ENCODE measurements around the gene ALCAM.

Gene ALCAM

GRCh38 chr3:105366326-105367062 is at the start of gene ALCAM:
TSS of gene ALCAM (plus strand) at chr3:105366909.
- peak; percentile 71 to 73 for DNase-seq (ENCODE audit: low read depth in 2 of 2)

GRCh38 chr3:105317841-105318240 is 48.9 kb upstream of the ALCAM start:
- no peak for DNase-seq (ENCODE audit: low read depth in 2 of 2)

GRCh38 chr3:105322570-105323273 is 44.0 kb upstream of the ALCAM start:
- DNase-seq (ENCODE audit: low read depth in 2 of 2): no peak

GRCh38 chr3:105323274-105323599 is 43.5 kb upstream of the ALCAM start:
- DNase-seq (ENCODE audit: low read depth in 2 of 2): no peak

GRCh38 chr3:105324951-105325350 is 41.8 kb upstream of the ALCAM start:
- no peak for DNase-seq (ENCODE audit: low read depth in 2 of 2)

GRCh38 chr3:105327662-105328337 is 38.9 kb upstream of the ALCAM start:
- DNase-seq (ENCODE audit: low read depth in 2 of 2): no peak

- no peak for DNase-seq (ENCODE audit: low read depth in 2 of 2)
These were observed 38.4 kb upstream of the ALCAM start for GRCh38 chr3:105328338-105328730.

- DNase-seq (ENCODE audit: low read depth in 2 of 2): no peak
These were observed 33.7 kb upstream of the ALCAM start for GRCh38 chr3:105332961-105333360.

GRCh38 chr3:105334138-105334882 is 32.4 kb upstream of the ALCAM start:
- no peak for DNase-seq (ENCODE audit: low read depth in 2 of 2)

GRCh38 chr3:105339946-105340345 is 26.8 kb upstream of the ALCAM start:
- no peak for DNase-seq (ENCODE audit: low read depth in 2 of 2)

- no peak for DNase-seq (ENCODE audit: low read depth in 2 of 2)
These were observed 22.7 kb upstream of the ALCAM start for GRCh38 chr3:105343991-105344390.

- no peak for DNase-seq (ENCODE audit: low read depth in 2 of 2)
These were observed 21.6 kb upstream of the ALCAM start for GRCh38 chr3:105345156-105345555.

- DNase-seq (ENCODE audit: low read depth in 2 of 2): no peak
These were observed 18.9 kb upstream of the ALCAM start for GRCh38 chr3:105347625-105348302.

- no peak for DNase-seq (ENCODE audit: low read depth in 2 of 2)
These were observed 18.4 kb upstream of the ALCAM start for GRCh38 chr3:105348307-105348706.

GRCh38 chr3:105349684-105350387 is 16.9 kb upstream of the ALCAM start:
- DNase-seq (ENCODE audit: low read depth in 2 of 2): no peak

GRCh38 chr3:105351821-105352220 is 14.9 kb upstream of the ALCAM start:
- DNase-seq (ENCODE audit: low read depth in 2 of 2): no peak

- no peak for DNase-seq (ENCODE audit: low read depth in 2 of 2)
These were observed 13.7 kb upstream of the ALCAM start for GRCh38 chr3:105352976-105353375.

GRCh38 chr3:105353485-105354161 is 13.1 kb upstream of the ALCAM start:
- no peak for DNase-seq (ENCODE audit: low read depth in 2 of 2)

- no peak for DNase-seq (ENCODE audit: low read depth in 2 of 2)
These were observed 12.3 kb upstream of the ALCAM start for GRCh38 chr3:105354429-105354828.

GRCh38 chr3:105355408-105356061 is 11.2 kb upstream of the ALCAM start:
- no peak for DNase-seq (ENCODE audit: low read depth in 2 of 2)

Data from stimulated activated CD8-positive, alpha-beta memory T cell treated with anti-CD3 and anti-CD28 coated beads, Interleukin-2, amount 100 ng/mL, for 48 hours (primary cell).